Measurements from ENCODE around the gene CCDC174. TPM values are rescaled to one million over a fixed set of nuclear protein-coding genes. Genes with fewer than 3 reads are reported as not detected.

CCDC174 gene
- total and polyA plus RNA-seq, 10 of the 15 experiments (the other 5 are each of a cell fraction or from before 2014, with no cell fraction given) = 11.6 to 31.3 (median 19.1) TPM

- TF ChIP-seq MTA2 (IDR thresholded peaks at IDR 0.05; ENCODE audit: low read depth) (no peak), SMARCA5 (IDR thresholded peaks at IDR 0.05) (no peak), E2F8 (IDR thresholded peaks at IDR 0.05; ENCODE audit: low read depth, partially characterized antibody) (no peak), IRF5 (IDR thresholded peaks at IDR 0.05; ENCODE audit: borderline replicate concordance) (no peak), NKRF (conservative IDR thresholded peaks at IDR 0.05) (no peak), E4F1 (IDR thresholded peaks at IDR 0.05; ENCODE audit: borderline replicate concordance, partially characterized antibody) (no peak), ATF3 (IDR thresholded peaks at IDR 0.05; ENCODE audit: borderline replicate concordance, extremely low read depth, low read depth, low read length) (no peak), BHLHE40 (IDR thresholded peaks at IDR 0.05; ENCODE audit: borderline replicate concordance in 1 of 2, low read depth in 2 of 2, low read length in 1 of 2) (peak; percentile 76 to 88; a peak in 3 of 4 replicates), ZNF384 (IDR thresholded peaks at IDR 0.05; ENCODE audit: borderline replicate concordance, low read depth, low read length) (no peak), CBFB (IDR thresholded peaks at IDR 0.05; ENCODE audit: low read depth) (no peak), TBL1XR1 (IDR thresholded peaks at IDR 0.05; ENCODE audit: low read depth, low read length) (no peak), CEBPB (IDR thresholded peaks at IDR 0.05; ENCODE audit: borderline replicate concordance in 1 of 2, low read depth in 2 of 2, low read length in 2 of 2) (no peak), ESRRA (IDR thresholded peaks at IDR 0.05; ENCODE audit: low read length) (no peak), CBX5 (IDR thresholded peaks at IDR 0.05; ENCODE audit: low read depth) (no peak), FOXK2 (IDR thresholded peaks at IDR 0.05) (no peak), BCLAF1 (IDR thresholded peaks at IDR 0.05) (no peak), ZZZ3 (IDR thresholded peaks at IDR 0.05; ENCODE audit: control insufficient read depth, insufficient read length, low read depth) (no peak), BCL11A (IDR thresholded peaks at IDR 0.05; ENCODE audit: low read depth, low read length) (no peak)
Observed at GRCh38 chr3:14687360-14687759, 35.8 kb downstream of the CCDC174 start (continued).
